Activated CD4-positive, alpha-beta T cell treated with anti-CD3 and anti-CD28 coated beads, Interleukin-2, amount 10 ng/mL, durations not matched to agents 24 days and 14 days (primary cell): ENCODE results near the gene TDRD3. TPM values are rescaled to one million over a fixed set of nuclear protein-coding genes. Genes with fewer than 3 reads are reported as not detected.
"Not testable (repeated sequence)": the region's sequence is repeated elsewhere in the genome, so short reads cannot be mapped to it uniquely, and the experiment has no call there.

Experiments used
- DNase-seq: peaks from one replicate; pipeline ENCODE4 v3.0.0; 2022
- H3K27ac Mint-ChIP-seq: one replicate; pipeline ENCODE4 v1.8.0; 2022; ENCODE audit warnings: mild to moderate bottlenecking, mixed read lengths
- H3K27me3 Mint-ChIP-seq: one replicate; pipeline ENCODE4 v1.8.0; 2022; ENCODE audit warnings: mixed read lengths
- H3K36me3 Mint-ChIP-seq: one replicate; pipeline ENCODE4 v1.8.0; 2022; ENCODE audit warnings: low read depth, mild to moderate bottlenecking, mixed read lengths
- H3K4me1 Mint-ChIP-seq: one replicate; pipeline ENCODE4 v1.8.0; 2021; ENCODE audit warnings: mixed read lengths
- H3K4me3 Mint-ChIP-seq: one replicate; pipeline ENCODE4 v1.8.0; 2022; ENCODE audit warnings: mild to moderate bottlenecking, moderate library complexity, mixed read lengths
- H3K9me3 Mint-ChIP-seq: one replicate; pipeline ENCODE4 v1.8.0; 2021; ENCODE audit warnings: mixed read lengths
- intact Hi-C: fragments of 100-400 bp; cut with micrococcal nuclease; formaldehyde crosslinking; loops from one replicate; pipeline ENCODE4 v1.15.1; 2023
- total RNA-seq: library from RNA; stranded (reverse); gene quantifications from 2 replicates; pipeline ENCODE4 v1.2.3, GENCODE V29; 2022

The TDRD3 gene
- total RNA-seq, 1 donor from 2014 or later: 19.7 TPM

- Mint-ChIP-seq H3K4me3 (no peak overlapping the region), H3K9me3 (no peaks in the 10 kb centered on the region), H3K27ac (no peak overlapping the region), H3K36me3 (no peaks in the 10 kb centered on the region), H3K4me1 (no peaks in the 10 kb centered on the region), H3K27me3 (peaks cover 12% of the 10 kb centered on the region)
- no peak for DNase-seq
- intact Hi-C loops: no loop called here
These were observed 17.0 kb upstream of the TDRD3 start for GRCh38 chr13:60379837-60380565.

- no peaks in the 10 kb centered on the region for H3K36me3 Mint-ChIP-seq
- no peak for DNase-seq
- intact Hi-C loops: no loop called here
- H3K27ac Mint-ChIP-seq: no peak overlapping the region
- no peak overlapping the region for H3K4me3 Mint-ChIP-seq
- H3K4me1 Mint-ChIP-seq: no peaks in the 10 kb centered on the region
- H3K27me3 Mint-ChIP-seq: peaks cover 26% of the 10 kb centered on the region
- no peaks in the 10 kb centered on the region for H3K9me3 Mint-ChIP-seq
These were observed 12.1 kb upstream of the TDRD3 start for GRCh38 chr13:60384911-60385310.

- H3K36me3 Mint-ChIP-seq: no peaks in the 10 kb centered on the region
- H3K27me3 Mint-ChIP-seq: peaks cover 30% of the 10 kb centered on the region
- H3K4me3 Mint-ChIP-seq: no peak overlapping the region
- no peak overlapping the region for H3K27ac Mint-ChIP-seq
- no peak for DNase-seq
- H3K9me3 Mint-ChIP-seq: no peaks in the 10 kb centered on the region
- intact Hi-C loops: no loop called here
- no peaks in the 10 kb centered on the region for H3K4me1 Mint-ChIP-seq
These were observed 10.8 kb upstream of the TDRD3 start for GRCh38 chr13:60386250-60386649.

GRCh38 chr13:60392131-60392530 is 4.9 kb upstream of the TDRD3 start:
- intact Hi-C loops: no loop called here
- Mint-ChIP-seq H3K4me3 (no peak overlapping the region), H3K36me3 (no peaks in the 10 kb centered on the region), H3K27ac (no peak overlapping the region), H3K27me3 (peaks cover 12% of the 10 kb centered on the region), H3K9me3 (no peaks in the 10 kb centered on the region), H3K4me1 (peaks cover 6% of the 10 kb centered on the region)
- no peak for DNase-seq

- peaks cover 5% of the 10 kb centered on the region for H3K36me3 Mint-ChIP-seq
- H3K27ac Mint-ChIP-seq: peak overlapping the region; percentile 98
- peaks cover under 1% of the 10 kb centered on the region for H3K27me3 Mint-ChIP-seq
- H3K4me3 Mint-ChIP-seq: peak overlapping the region; percentile 97
- H3K9me3 Mint-ChIP-seq: no peaks in the 10 kb centered on the region
- DNase-seq: peak; percentile 96
- intact Hi-C loops: no loop called here
- H3K4me1 Mint-ChIP-seq: peaks cover 29% of the 10 kb centered on the region
These were observed 843 bp upstream of the TDRD3 start for GRCh38 chr13:60395971-60396782.

GRCh38 chr13:60397704-60398378 is 821 bp downstream of the TDRD3 start:
- H3K27me3 Mint-ChIP-seq: no peaks in the 10 kb centered on the region
- H3K27ac Mint-ChIP-seq: peak overlapping the region; percentile 98
- H3K36me3 Mint-ChIP-seq: peaks cover 5% of the 10 kb centered on the region
- no peaks in the 10 kb centered on the region for H3K9me3 Mint-ChIP-seq
- H3K4me3 Mint-ChIP-seq: peak overlapping the region; percentile 93
- peaks cover 36% of the 10 kb centered on the region for H3K4me1 Mint-ChIP-seq
- intact Hi-C loops: loop anchor here (1.0 kb wide), 3 partner anchors 19 to 234 kb away; no protein-coding TSS in a partner anchor
- peak; percentile 84 for DNase-seq

GRCh38 chr13:60398379-60398891 is 1.4 kb downstream of the TDRD3 start:
- peak overlapping the region; percentile 93 for H3K4me3 Mint-ChIP-seq
- no peaks in the 10 kb centered on the region for H3K27me3 Mint-ChIP-seq
- peaks cover 36% of the 10 kb centered on the region for H3K4me1 Mint-ChIP-seq
- peaks cover 5% of the 10 kb centered on the region for H3K36me3 Mint-ChIP-seq
- no peaks in the 10 kb centered on the region for H3K9me3 Mint-ChIP-seq
- peak overlapping the region; percentile 98 for H3K27ac Mint-ChIP-seq
- intact Hi-C loops: loop anchor here (1.0 kb wide), 2 partner anchors 19 to 33 kb away; no protein-coding TSS in a partner anchor
- DNase-seq: no peak

GRCh38 chr13:60398907-60399589 is 2.0 kb downstream of the TDRD3 start:
- H3K27me3 Mint-ChIP-seq: no peaks in the 10 kb centered on the region
- peak overlapping the region; percentile 93 for H3K4me3 Mint-ChIP-seq
- H3K9me3 Mint-ChIP-seq: no peaks in the 10 kb centered on the region

DNA sequence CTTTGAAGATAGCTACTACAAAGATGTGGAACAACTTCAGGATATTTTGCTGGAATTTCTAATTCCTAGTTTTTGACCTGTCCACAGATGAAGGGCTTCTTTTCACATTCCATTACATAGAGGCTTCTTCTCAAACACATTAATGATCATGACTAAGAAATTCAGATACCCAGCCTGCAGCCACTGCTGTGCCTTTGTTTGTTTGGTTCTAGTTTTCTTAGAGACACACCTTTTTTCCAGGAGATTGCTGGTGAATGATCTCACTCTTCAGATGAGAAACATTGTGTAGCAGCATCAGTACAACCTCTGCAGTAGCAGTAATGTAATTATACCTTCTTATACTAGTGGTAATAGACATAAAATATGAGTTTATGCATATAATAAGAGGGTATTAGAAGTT is 5.0 kb downstream of the TDRD3 start:
- H3K27ac Mint-ChIP-seq: no peak overlapping the region
- intact Hi-C loops: no loop called here
- no peak overlapping the region for H3K4me3 Mint-ChIP-seq
- peaks cover 6% of the 10 kb centered on the region for H3K36me3 Mint-ChIP-seq
- peaks cover 30% of the 10 kb centered on the region for H3K4me1 Mint-ChIP-seq
- DNase-seq: no peak
- no peaks in the 10 kb centered on the region for H3K27me3 Mint-ChIP-seq
- no peaks in the 10 kb centered on the region for H3K9me3 Mint-ChIP-seq

More at GRCh38 chr13:60398907-60399589, 2.0 kb downstream of the TDRD3 start:
- Mint-ChIP-seq H3K27ac (peak overlapping the region; percentile 73), H3K36me3 (peaks cover 5% of the 10 kb centered on the region), H3K4me1 (peaks cover 36% of the 10 kb centered on the region)
- DNase-seq: no peak
- intact Hi-C loops: loop anchor here (1.0 kb wide), 2 partner anchors 18 to 32 kb away; no protein-coding TSS in a partner anchor

GRCh38 chr13:60407095-60407494 is 10.1 kb downstream of the TDRD3 start:
- Mint-ChIP-seq H3K4me3 (no peak overlapping the region), H3K9me3 (peaks cover 6% of the 10 kb centered on the region), H3K27ac (no peak overlapping the region), H3K4me1 (peaks cover 13% of the 10 kb centered on the region), H3K36me3 (peaks cover 12% of the 10 kb centered on the region), H3K27me3 (no peaks in the 10 kb centered on the region)
- no peak for DNase-seq
- intact Hi-C loops: no loop called here

DNA sequence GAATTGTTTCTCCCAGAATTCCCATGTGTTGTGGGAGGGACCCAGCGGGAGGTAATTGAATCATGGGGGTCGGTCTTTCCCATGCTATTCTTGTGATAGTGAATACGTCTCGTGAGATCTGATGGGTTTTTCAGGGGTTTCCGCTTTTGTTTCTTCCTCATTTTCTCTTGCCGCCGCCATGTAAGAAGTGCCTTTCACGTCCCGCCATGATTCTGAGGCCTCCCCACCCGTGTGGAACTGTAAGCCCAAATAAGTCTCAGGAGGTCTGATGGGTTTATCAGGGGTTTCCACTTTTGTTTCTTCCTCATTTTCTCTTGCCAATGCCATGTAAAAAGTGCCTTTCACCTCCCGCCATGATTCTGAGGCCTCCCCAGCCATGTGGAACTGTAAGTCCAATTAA is 10.8 kb downstream of the TDRD3 start:
- H3K4me1 Mint-ChIP-seq: peaks cover 13% of the 10 kb centered on the region

GRCh38 chr13:60409574-60410292 is 12.7 kb downstream of the TDRD3 start:
- DNase-seq, H3K4me3 Mint-ChIP-seq, H3K27ac Mint-ChIP-seq, H3K9me3 Mint-ChIP-seq, H3K27me3 Mint-ChIP-seq, intact Hi-C loops: not testable (repeated sequence)
- H3K4me1 Mint-ChIP-seq: peaks cover 13% of the 10 kb centered on the region
- peaks cover 12% of the 10 kb centered on the region for H3K36me3 Mint-ChIP-seq

More for the DNA sequence above, 10.8 kb downstream of the TDRD3 start:
- intact Hi-C loops, H3K27ac Mint-ChIP-seq, DNase-seq, H3K27me3 Mint-ChIP-seq, H3K9me3 Mint-ChIP-seq, H3K4me3 Mint-ChIP-seq: not testable (repeated sequence)
- H3K36me3 Mint-ChIP-seq: peaks cover 12% of the 10 kb centered on the region

DNA sequence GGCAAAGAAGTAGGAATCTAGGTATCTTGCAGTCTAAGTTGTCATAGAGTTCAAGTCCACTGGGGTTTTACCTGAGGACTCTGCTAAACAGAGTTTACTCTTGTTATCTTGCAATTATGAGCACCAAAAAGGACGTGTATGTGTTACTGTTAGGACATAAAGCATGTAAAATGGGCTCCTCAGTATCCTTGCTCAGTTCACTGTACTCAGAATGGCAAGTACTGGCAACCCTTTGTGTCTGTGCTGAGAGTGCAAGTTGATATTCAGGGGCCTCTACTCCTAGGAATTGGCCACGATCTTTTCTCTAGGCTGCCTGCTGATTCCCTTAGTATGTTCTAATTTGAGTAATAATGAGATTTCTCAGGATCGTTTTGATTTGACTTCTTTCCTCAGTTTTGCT is 13.3 kb downstream of the TDRD3 start:
- Mint-ChIP-seq H3K4me3 (no peak overlapping the region), H3K27me3 (no peaks in the 10 kb centered on the region), H3K36me3 (peaks cover 12% of the 10 kb centered on the region), H3K9me3 (peaks cover 6% of the 10 kb centered on the region), H3K4me1 (peaks cover 13% of the 10 kb centered on the region), H3K27ac (peak overlapping the region; percentile 35)
- DNase-seq: no peak
- intact Hi-C loops: no loop called here
